Measurements from ENCODE around the gene NTSR2.

- TF ChIP-seq CTCF (IDR thresholded peaks at IDR 0.05): no peak
- TF ChIP-seq EZH2 (IDR thresholded peaks at IDR 0.05): no peak
Observed at GRCh38 chr2:11662882-11663281, 7.1 kb downstream of the NTSR2 start.

Measured in neural progenitor cell (in vitro differentiated cells).